NCI-H524 (cell line): ENCODE results near the gene SHPK.

Source experiments
- DNase-seq, 2 experiments: peaks; one replicate each; lab custom pipeline; 2025; lab: John Stamatoyannopoulos, UW

The SHPK gene

GRCh38 chr17:3636154-3636907, at the start of gene SHPK, which contains the start of gene CTNS:
TSS of gene SHPK (minus strand) at chr17:3636250. CDS start at chr17:3636219, 31 bp downstream.
TSS of gene CTNS (plus strand) at chr17:3636760. CDS start at chr17:3640207, 3,447 bp downstream.
- DNase-seq: peak; percentile 76 to 82

- no peak for DNase-seq
Measured at GRCh38 chr17:3685174-3685573, 49.1 kb upstream of the SHPK start.

GRCh38 chr17:3683054-3683511, 47.0 kb upstream of the SHPK start:
- DNase-seq: no peak

GRCh38 chr17:3682033-3682432, 46.0 kb upstream of the SHPK start:
- no peak for DNase-seq

- DNase-seq: no peak
Measured at GRCh38 chr17:3681565-3681964, 45.5 kb upstream of the SHPK start.

- no peak for DNase-seq
Measured at GRCh38 chr17:3681057-3681456, 45.0 kb upstream of the SHPK start.

GRCh38 chr17:3679531-3680126, 43.6 kb upstream of the SHPK start:
- no peak for DNase-seq

GRCh38 chr17:3678821-3679530, 42.9 kb upstream of the SHPK start:
- no peak for DNase-seq

GRCh38 chr17:3678095-3678820, 42.2 kb upstream of the SHPK start:
- DNase-seq: no peak

- no peak for DNase-seq
Measured at GRCh38 chr17:3675886-3676285, 39.8 kb upstream of the SHPK start.

- no peak for DNase-seq
Measured at GRCh38 chr17:3672571-3672970, 36.5 kb upstream of the SHPK start.

GRCh38 chr17:3669548-3669947, 33.5 kb upstream of the SHPK start:
- DNase-seq: no peak

GRCh38 chr17:3669085-3669347, 33.0 kb upstream of the SHPK start:
- DNase-seq: no peak

GRCh38 chr17:3668279-3669084, 32.4 kb upstream of the SHPK start, which contains the start of the genes EMC6 and TAX1BP3:
TSS of gene EMC6 (plus strand) at chr17:3668812. CDS start at chr17:3669147, 335 bp downstream.
TSS of gene TAX1BP3 (minus strand) at chr17:3668578. CDS start at chr17:3668526, 52 bp downstream.
- peak; percentile 71 to 86 for DNase-seq

GRCh38 chr17:3667366-3668278, 31.6 kb upstream of the SHPK start:
- peak in 1 of 2 experiments; percentile 23 for DNase-seq

- no peak for DNase-seq
Measured at GRCh38 chr17:3666516-3666915, 30.5 kb upstream of the SHPK start.

GRCh38 chr17:3665834-3666233, 29.8 kb upstream of the SHPK start:
- DNase-seq: no peak

GRCh38 chr17:3663102-3664011, 27.3 kb upstream of the SHPK start:
- no peak for DNase-seq

- DNase-seq: no peak
Measured at GRCh38 chr17:3660311-3660891, 24.4 kb upstream of the SHPK start.
